SHP77 (cell line): ENCODE results near the gene LRP1B.
"Not testable (repeated sequence)": the region's sequence is repeated elsewhere in the genome, so short reads cannot be mapped to it uniquely, and the experiment has no call there.

Source experiments
- DNase-seq, 2 experiments: peaks; one replicate each; lab custom pipeline; 2025; lab: John Stamatoyannopoulos, UW

The LRP1B gene

GRCh38 chr2:140687825-140688224, 1443.0 kb downstream of the LRP1B start:
- no peak for DNase-seq

GRCh38 chr2:140683658-140684057, 1447.2 kb downstream of the LRP1B start:
- no peak for DNase-seq

DNA sequence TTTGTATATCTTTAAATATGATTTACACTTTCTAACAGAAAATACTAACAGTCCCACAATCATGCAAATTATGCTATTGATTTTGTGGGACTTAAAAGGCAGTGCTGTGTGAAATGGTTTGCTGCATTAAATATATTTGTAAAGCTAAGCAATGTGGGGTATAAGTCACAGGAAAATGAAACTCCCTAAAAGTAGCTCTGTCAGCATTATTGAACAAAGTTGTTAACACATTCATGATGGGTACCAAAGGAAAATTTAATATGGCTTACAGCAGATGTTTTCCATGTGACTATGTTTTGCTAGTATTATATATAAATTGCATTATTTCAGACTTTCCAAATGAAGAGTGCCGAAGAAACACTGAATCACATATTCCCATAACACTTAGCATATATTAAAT, 1450.0 kb downstream of the LRP1B start:
- no peak for DNase-seq

GRCh38 chr2:140679752-140680151, 1451.1 kb downstream of the LRP1B start:
- no peak for DNase-seq

DNA sequence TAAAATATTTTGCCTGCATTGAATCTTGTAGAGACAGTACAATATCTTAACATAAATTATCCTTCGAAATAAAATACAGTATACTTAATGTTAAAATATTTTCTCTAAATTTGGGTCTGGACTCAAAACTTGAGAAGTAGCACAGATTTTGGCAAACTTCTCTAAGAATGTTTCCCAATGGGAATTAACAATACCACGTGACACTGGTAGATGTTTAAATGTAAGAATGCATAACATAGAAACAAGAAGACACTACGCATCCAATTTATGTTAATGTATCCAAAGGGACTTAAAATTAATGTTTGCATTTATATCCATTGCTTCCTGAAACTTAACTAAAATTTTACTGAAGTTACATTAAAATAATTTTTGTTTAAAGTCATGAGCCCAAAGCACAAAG, 1460.9 kb downstream of the LRP1B start:
- no peak for DNase-seq

GRCh38 chr2:140667203-140667602, 1463.6 kb downstream of the LRP1B start:
- DNase-seq: no peak

- DNase-seq: no peak
Observed at GRCh38 chr2:140662504-140662903, 1468.3 kb downstream of the LRP1B start.

DNA sequence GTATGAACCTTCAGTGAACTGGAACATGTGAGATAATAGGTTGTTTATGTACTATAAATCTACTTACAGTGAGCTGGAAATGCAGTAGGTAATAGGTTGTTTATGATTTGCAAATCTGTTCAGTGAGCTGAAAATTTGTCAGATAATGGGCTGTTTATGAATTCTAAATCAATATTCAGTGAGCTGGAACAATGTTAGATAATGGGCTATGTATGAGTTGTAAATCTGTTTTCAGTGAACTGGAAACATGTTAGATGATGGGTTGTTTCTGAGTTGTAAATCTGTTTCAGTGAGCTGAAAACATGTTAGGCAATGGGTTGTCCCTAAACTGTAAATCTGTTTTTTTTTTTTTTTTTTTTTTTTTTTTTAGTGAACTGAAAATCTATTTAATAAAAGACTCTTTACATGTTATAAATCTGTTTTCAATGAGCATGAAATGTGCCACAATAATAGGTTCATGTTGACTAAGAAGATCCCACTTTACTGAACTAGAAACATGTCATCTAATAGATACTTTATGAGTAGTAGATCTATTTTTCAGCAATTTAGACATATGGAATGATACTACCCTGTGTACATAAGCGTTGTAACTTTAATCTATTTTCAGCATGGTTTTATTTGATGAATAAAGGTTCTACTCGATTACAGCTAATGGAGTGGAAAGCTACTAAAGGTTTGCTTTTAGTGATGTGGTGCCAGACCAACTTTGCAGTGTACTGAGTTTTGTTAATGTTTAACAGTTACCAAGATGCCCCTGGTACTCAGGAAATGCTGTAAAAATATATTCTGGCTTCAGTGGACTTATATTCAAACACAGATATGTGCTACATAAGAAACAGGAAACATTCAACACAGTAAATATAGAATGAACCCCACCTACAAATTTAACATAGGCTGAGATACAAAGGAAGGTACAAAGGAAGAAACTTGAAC, 1471.8 kb downstream of the LRP1B start:
- no peak for DNase-seq

GRCh38 chr2:140657657-140658056, 1473.2 kb downstream of the LRP1B start:
- no peak for DNase-seq

GRCh38 chr2:140654565-140654964, 1476.3 kb downstream of the LRP1B start:
- no peak for DNase-seq

- no peak for DNase-seq
Observed at GRCh38 chr2:140650825-140651224, 1480.0 kb downstream of the LRP1B start.

DNA sequence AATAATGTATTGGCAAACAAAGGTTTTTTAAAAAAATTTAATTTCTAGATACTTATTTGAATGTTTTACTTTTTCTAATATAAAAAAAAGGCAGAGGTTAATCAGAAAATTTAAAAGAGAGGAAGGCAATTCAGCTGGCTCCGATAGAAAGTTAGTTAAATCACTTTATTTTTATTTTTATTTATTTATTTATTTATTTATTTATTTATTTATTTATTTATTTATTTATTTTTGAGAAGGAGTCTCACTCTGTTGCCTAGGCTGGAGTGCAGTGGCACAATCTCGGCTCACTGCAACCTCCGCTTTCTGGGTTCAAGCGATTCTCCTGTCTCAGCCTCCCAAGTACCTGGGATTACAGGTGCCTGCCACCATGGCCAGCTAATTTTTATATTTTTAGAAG, 1480.7 kb downstream of the LRP1B start:
- not testable (repeated sequence) for DNase-seq

DNA sequence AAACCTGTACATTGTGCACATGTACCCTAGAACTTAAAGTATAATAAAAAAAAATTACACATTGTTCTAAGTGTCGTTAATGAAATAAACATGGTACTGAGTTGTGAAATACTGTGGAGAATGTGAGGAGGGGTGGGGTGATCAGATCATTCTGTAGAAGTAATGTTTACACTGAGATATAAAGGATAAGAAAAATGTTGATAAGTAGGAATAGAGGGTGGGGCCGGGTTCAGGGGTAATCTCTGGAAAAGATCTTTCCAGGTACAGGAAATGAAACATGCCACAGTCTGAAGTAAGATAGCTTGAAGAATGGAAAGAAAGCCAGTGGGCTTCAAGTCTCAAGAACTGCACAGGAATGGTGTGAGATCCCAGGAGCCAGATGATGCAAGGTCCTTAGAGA, 1482.4 kb downstream of the LRP1B start:
- no peak for DNase-seq

DNA sequence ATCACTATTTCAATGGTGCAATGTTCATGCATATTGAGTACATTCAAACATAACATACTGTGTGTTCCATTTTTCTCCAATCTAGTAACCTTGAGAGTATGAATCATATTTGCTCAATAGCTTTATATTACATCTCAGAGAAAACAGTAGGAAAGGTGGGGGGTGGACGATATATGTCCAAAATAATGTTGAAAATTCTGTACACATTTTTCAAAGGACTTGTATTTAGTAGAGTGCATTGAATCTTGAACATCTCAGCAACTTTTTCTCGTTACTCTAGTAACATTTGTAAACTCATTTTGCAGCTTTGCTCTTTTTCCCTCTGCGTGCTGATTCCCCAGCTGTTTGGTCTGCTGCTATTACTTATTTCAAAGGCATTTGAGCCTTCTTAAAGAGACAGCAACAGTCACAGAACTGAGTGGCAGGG, 1487.0 kb downstream of the LRP1B start:
- DNase-seq: no peak

- DNase-seq: no peak
Observed at GRCh38 chr2:140641163-140641562, 1489.7 kb downstream of the LRP1B start.

DNA sequence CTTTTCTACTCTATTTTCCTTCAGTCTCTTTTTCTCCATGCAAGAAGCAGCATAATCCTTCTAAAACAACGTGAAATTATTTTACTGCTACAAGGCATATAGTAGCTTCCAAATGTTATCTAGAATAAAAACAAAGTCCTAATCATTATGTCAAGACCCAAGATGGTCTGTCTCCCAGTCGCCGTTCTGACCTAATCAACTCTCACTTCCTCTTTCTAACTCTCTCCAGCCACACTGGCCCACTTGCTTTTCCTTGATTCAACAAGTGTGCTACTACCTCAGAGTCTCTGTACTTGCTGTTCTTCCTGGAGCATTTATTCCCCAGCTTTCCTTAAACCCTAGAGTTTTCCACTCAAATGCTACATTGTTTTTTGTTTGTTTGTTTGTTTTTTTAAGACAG, 1491.2 kb downstream of the LRP1B start:
- DNase-seq: no peak

- DNase-seq: no peak
Observed at GRCh38 chr2:140630557-140630956, 1500.3 kb downstream of the LRP1B start.

DNA sequence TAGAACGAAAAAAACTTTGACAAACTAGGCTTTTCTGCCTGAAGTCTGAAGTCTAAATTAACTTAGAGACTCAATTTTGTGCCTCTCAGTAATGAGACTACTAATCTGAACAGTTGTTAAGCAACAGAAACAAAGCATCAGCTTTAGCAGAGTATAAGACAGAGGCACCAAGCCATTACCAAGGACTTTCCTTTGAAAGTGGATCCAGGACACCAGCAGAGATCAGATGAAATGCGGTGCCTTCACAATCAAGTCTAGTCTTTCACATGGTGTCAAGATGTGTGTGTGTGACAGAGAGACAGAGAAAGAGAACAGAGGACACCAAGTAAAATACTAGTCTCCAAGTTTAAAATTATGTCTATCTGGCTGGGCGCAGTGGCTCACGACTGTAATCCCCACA, 1502.9 kb downstream of the LRP1B start:
- no peak for DNase-seq

GRCh38 chr2:140627136-140627535, 1503.7 kb downstream of the LRP1B start:
- no peak for DNase-seq

DNA sequence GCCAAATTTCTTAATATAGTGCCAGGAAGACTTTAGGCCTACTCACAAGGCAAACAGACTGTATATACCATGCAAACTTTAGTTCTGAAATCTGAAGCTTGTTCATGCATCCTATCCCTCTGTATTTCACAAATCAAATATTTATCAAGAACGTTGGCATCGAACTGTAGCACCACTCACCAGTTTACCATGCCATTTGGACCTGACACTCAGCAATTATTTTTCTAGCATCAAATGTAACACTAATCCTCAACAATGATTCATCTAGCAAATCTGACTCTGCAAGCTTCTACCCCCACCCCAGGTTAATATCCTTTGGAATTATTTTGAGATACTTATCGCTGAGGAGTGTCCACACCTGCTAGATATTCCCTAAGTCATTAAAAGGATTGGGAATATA, 1506.6 kb downstream of the LRP1B start:
- DNase-seq: peak; percentile 50 to 56

- DNase-seq: peak; percentile 2 to 19
Observed at GRCh38 chr2:140621583-140622362, 1509.0 kb downstream of the LRP1B start.

DNA sequence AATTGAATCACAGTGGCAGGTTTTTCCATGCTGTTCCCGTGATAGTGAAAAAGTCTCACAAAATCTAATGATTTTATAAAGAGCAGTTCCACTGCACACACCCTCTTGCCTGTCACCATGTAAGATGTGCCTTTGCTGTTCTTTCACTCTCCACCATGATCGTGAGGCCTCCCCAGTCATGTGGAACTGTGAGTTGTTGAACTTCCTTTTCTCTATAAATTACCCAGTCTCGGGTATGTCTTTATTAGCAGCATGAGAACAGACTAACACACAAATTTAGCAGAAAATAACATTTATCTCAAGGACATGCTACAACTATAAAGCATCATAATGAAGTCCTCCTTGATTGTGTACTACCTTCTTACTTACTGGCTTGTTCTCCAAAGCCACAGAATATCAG, 1526.0 kb downstream of the LRP1B start:
- DNase-seq: no peak

DNA sequence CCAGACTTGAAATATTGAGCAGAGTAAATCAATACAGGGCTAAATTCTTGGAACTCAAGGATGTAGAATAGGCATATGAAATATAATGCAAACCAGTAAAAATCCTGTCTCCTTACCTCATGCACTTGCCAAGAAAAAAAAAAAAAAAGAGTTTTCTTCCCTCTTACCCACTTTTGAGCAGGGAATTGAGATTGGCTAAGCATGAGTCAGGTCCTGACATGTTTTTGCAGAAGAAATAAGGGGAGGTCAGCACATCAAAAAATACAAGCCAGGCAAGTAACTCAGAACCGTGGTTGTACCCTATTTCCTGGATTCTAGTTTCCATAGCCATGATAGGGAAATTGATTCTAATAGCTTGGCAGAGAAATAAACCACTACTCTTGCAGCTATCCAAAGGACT, 1526.7 kb downstream of the LRP1B start:
- no peak for DNase-seq
